ENCODE data around the gene SCTR. TPM values are rescaled to one million over a fixed set of nuclear protein-coding genes. Genes with fewer than 3 reads are reported as not detected.

The SCTR gene
- total and polyA plus RNA-seq, 2 of the 13 experiments (the other 11 are each of a cell fraction or from before 2014, with no cell fraction given) = not detected

- TF ChIP-seq IKZF4 (CRISPR knock-in tag; IDR thresholded peaks at IDR 0.05; ENCODE audit: borderline replicate concordance, low read depth, not compliant biosample characterization) (no peak), CBX2 (IDR thresholded peaks at IDR 0.05; ENCODE audit: low read depth, low read length) (no peak), CBX2 (CRISPR knock-in tag; IDR thresholded peaks at IDR 0.05; ENCODE audit: low read depth) (no peak), KMT2A (CRISPR knock-in tag; IDR thresholded peaks at IDR 0.05) (0 out of 2 replicates have a peak, but pooled peaks have one; percentile 16), HOXA7 (CRISPR knock-in tag; IDR thresholded peaks at IDR 0.05) (no peak), ZC3H4 (CRISPR knock-in tag; IDR thresholded peaks at IDR 0.05; ENCODE audit: borderline replicate concordance) (no peak), E2F1 (CRISPR knock-in tag; IDR thresholded peaks at IDR 0.05) (no peak), ZNF121 (CRISPR knock-in tag; IDR thresholded peaks at IDR 0.05) (no peak), ATF5 (CRISPR knock-in tag; IDR thresholded peaks at IDR 0.05; ENCODE audit: low read depth) (no peak), SALL2 (CRISPR knock-in tag; IDR thresholded peaks at IDR 0.05) (no peak), GPBP1L1 (CRISPR knock-in tag; IDR thresholded peaks at IDR 0.05) (no peak), ZNF615 (CRISPR knock-in tag; IDR thresholded peaks at IDR 0.05; ENCODE audit: borderline replicate concordance) (no peak), ATF2 (CRISPR knock-in tag; IDR thresholded peaks at IDR 0.05) (peak; percentile 86; the same call in 1 of the 2 replicates), ZNF598 (CRISPR knock-in tag; IDR thresholded peaks at IDR 0.05; ENCODE audit: borderline replicate concordance) (no peak), ZNF256 (CRISPR knock-in tag; conservative IDR thresholded peaks at IDR 0.05) (no peak), PRDM4 (CRISPR knock-in tag; IDR thresholded peaks at IDR 0.05; ENCODE audit: borderline replicate concordance) (no peak), HMG20B (CRISPR knock-in tag; conservative IDR thresholded peaks at IDR 0.05) (no peak), ELK4 (CRISPR knock-in tag; IDR thresholded peaks at IDR 0.05; ENCODE audit: borderline replicate concordance) (no peak), MYNN (CRISPR knock-in tag; IDR thresholded peaks at IDR 0.05; ENCODE audit: low read depth) (no peak), TAF15 (IDR thresholded peaks at IDR 0.05; ENCODE audit: low read depth, low read length, poor library complexity, severe bottlenecking) (no peak), RFX3 (CRISPR knock-in tag; IDR thresholded peaks at IDR 0.05) (no peak)
These were observed 90.5 kb downstream of the SCTR start (continued) for GRCh38 chr2:119433636-119434327.
